PC-9 (cell line): ENCODE results near the gene PRC1. TPM values are rescaled to one million over a fixed set of nuclear protein-coding genes. Genes with fewer than 3 reads are reported as not detected.

Source experiments
- BruUV-seq: library from RNA; stranded (reverse); fragments of 400-500 nt; replicated peaks from 2 replicates; lab custom pipeline; 2021; lab: Mats Ljungman, UMichigan
- CTCF ChIA-PET: fragments of 300-600 bp; sonication (Branson Sonifier 250); formaldehyde crosslinking; loops from one replicate; lab custom pipeline; 2022; ENCODE audit warnings: antibody characterized with exemption; lab: Charles Lee
- POLR2A ChIA-PET: fragments of 300-600 bp; sonication (Branson Sonifier 250); formaldehyde crosslinking; loops from one replicate; lab custom pipeline; 2022; ENCODE audit warnings: antibody characterized with exemption; ENCODE audit not compliant: unreplicated experiment; lab: Charles Lee
- DNase-seq, 2 experiments: peaks; one replicate each; pipeline versions ENCODE4 v3.0.0 to v3.0.0-alpha.2; 2015 to 2022; ENCODE audit warnings: mixed read lengths in 1 of 2
- H2AFZ ChIP-seq: fragments of 200-600 bp; sonication (generic); 2 replicates; pipeline ENCODE4 v1.8.1; 2017; ENCODE audit warnings: antibody characterized with exemption
- H3F3A ChIP-seq: fragments of 200-600 bp; sonication (generic); 2 replicates; pipeline ENCODE4 v1.8.1; 2017; ENCODE audit warnings: antibody characterized with exemption, mild to moderate bottlenecking, low read depth; ENCODE audit not compliant: insufficient read depth
- H3K27ac ChIP-seq: fragments of 200-600 bp; sonication (generic); 2 replicates; pipeline ENCODE4 v1.6.1; 2016; ENCODE audit warnings: mixed run types
- H3K27me3 ChIP-seq: fragments of 200-600 bp; sonication (generic); 2 replicates; pipeline ENCODE4 v1.6.1; 2016; ENCODE audit warnings: low read depth, mixed run types; ENCODE audit not compliant: insufficient read depth
- H3K36me3 ChIP-seq: fragments of 200-600 bp; sonication (generic); 2 replicates; pipeline ENCODE4 v1.6.1; 2016; ENCODE audit warnings: low read depth, mixed run types
- H3K4me1 ChIP-seq: fragments of 200-600 bp; sonication (generic); replicated peaks from 2 replicates; pipeline ENCODE4 v1.6.1; 2016; ENCODE audit warnings: mixed run types; ENCODE audit not compliant: insufficient read depth
- H3K4me2 ChIP-seq: fragments of 200-600 bp; sonication (generic); 2 replicates; pipeline ENCODE4 v1.6.1; 2017; ENCODE audit warnings: mixed run types
- H3K4me3 ChIP-seq: fragments of 200-600 bp; sonication (generic); 2 replicates; pipeline ENCODE4 v1.6.1; 2016; ENCODE audit warnings: mixed run types
- H3K79me2 ChIP-seq: fragments of 200-600 bp; sonication (generic); 2 replicates; pipeline ENCODE4 v1.6.1; 2017; ENCODE audit warnings: low read depth, mixed run types
- H3K9me2 ChIP-seq: fragments of 200-600 bp; sonication (generic); 2 replicates; pipeline ENCODE4 v1.8.1; 2017; ENCODE audit warnings: mild to moderate bottlenecking; ENCODE audit not compliant: insufficient read depth
- H3K9me3 ChIP-seq: fragments of 200-600 bp; sonication (generic); 2 replicates; pipeline ENCODE4 v1.8.1; 2016; ENCODE audit warnings: low read depth; ENCODE audit not compliant: insufficient read depth
- H4K20me1 ChIP-seq: fragments of 200-600 bp; sonication (generic); 2 replicates; pipeline ENCODE4 v1.8.1; 2017; ENCODE audit not compliant: insufficient read depth
- EZH2 ChIP-seq: fragments of 200-600 bp; sonication (generic); IDR thresholded peaks from 2 replicates; pipeline ENCODE4 v1.8.0; 2017; ENCODE audit warnings: antibody characterized with exemption, low read depth
- intact Hi-C: fragments of 100-400 bp; cut with micrococcal nuclease; formaldehyde crosslinking; loops from one replicate; pipeline ENCODE4 v1.10.0; 2022; ENCODE audit not compliant: unreplicated experiment
- total RNA-seq: library from RNA; stranded (reverse); gene quantifications from 2 replicates; pipeline ENCODE4 v1.2.3, GENCODE V29; 2021
- TF ChIP-seq, protein P1 (sequence below): fragments of 200-600 bp; sonication (generic); conservative IDR thresholded peaks from 2 replicates; pipeline ENCODE4 v1.6.1; 2017; ENCODE audit warnings: mixed run types, antibody characterized with exemption, mild to moderate bottlenecking, moderate library complexity

Gene PRC1
- total RNA-seq, 1 experiment from 2014 or later, result 145 TPM

DNA sequence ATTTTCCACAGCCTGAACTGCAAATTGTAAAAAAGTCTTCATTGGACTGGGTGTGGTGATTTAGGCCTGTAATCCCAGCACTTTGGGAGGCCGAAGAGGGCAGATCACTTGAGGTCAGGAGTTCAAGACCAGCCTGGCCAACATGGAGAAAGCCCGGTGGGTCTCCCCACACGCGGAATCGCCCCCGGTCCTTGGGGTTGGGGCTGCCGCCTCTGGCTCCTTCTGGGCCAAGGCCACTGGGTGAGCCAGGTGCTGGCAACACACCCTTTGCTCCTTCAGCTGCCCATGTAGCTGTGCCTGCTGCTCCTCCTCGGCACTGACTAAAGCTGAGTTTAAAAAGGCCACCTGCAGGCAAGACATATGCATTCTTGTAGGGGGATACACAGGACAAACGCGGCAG, 37.5 kb upstream of the PRC1 start:
- BruUV-seq, result no TSS peak
- H4K20me1 ChIP-seq, result no peaks in the 10 kb centered on the region
- ChIA-PET POLR2A (interaction anchor here (0.6 kb wide), 1 partner anchor 461 kb away, joined by 15 read pairs; no protein-coding TSS in a partner anchor), CTCF (no interaction called here)
- no peak overlapping the region for H2AFZ ChIP-seq
- H3K36me3 ChIP-seq, result no peaks in the 10 kb centered on the region
- intact Hi-C loops, result loop anchor here (5.0 kb wide), 2 partner anchors 74 to 129 kb away; partner anchors contain the start of gene MAN2A2
- H3K79me2 ChIP-seq, result no peaks in the 10 kb centered on the region
- peaks cover 17% of the 10 kb centered on the region; the same call in 1 of the 2 replicates for H3K27me3 ChIP-seq
- H3F3A ChIP-seq, result no peaks in the 10 kb centered on the region
- no peak overlapping the region for H3K27ac ChIP-seq
- no peak overlapping the region for H3K4me3 ChIP-seq
- TF ChIP-seq, protein P1, sequence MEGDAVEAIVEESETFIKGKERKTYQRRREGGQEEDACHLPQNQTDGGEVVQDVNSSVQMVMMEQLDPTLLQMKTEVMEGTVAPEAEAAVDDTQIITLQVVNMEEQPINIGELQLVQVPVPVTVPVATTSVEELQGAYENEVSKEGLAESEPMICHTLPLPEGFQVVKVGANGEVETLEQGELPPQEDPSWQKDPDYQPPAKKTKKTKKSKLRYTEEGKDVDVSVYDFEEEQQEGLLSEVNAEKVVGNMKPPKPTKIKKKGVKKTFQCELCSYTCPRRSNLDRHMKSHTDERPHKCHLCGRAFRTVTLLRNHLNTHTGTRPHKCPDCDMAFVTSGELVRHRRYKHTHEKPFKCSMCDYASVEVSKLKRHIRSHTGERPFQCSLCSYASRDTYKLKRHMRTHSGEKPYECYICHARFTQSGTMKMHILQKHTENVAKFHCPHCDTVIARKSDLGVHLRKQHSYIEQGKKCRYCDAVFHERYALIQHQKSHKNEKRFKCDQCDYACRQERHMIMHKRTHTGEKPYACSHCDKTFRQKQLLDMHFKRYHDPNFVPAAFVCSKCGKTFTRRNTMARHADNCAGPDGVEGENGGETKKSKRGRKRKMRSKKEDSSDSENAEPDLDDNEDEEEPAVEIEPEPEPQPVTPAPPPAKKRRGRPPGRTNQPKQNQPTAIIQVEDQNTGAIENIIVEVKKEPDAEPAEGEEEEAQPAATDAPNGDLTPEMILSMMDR, result no peak
- no peak for TF ChIP-seq EZH2
- no peaks in the 10 kb centered on the region for H3K9me3 ChIP-seq
- no peak overlapping the region for H3K4me2 ChIP-seq
- no peaks in the 10 kb centered on the region for H3K9me2 ChIP-seq
- DNase-seq, result no peak
- H3K4me1 ChIP-seq, result no peaks in the 10 kb centered on the region

DNA sequence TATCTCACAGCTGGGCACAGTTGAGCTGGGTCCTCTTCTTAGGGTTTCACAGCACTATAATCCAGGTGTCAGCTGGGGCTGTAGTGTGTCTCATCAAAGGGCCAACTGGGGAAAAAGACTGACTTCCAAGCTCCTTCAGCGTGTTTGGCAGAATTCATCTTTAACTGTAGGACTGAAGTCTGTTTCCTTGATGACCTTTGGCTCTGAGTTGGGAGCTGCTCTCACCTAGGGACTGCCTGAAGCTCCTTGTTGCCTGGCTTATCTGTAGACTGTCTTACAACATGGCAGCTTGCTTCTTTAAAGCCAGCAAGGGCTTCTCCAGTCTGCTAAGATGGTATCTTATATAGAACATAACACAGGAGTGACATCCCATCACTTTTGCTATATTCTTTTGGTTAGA, 33.3 kb upstream of the PRC1 start:
- H3K4me1 ChIP-seq, result peaks cover 6% of the 10 kb centered on the region; the same call in 1 of the 2 replicates
- no peak overlapping the region for H3K4me2 ChIP-seq
- no peaks in the 10 kb centered on the region for H3F3A ChIP-seq
- no peaks in the 10 kb centered on the region for H3K36me3 ChIP-seq
- H3K4me3 ChIP-seq, result no peak overlapping the region
- H3K27me3 ChIP-seq, result no peaks in the 10 kb centered on the region
- no peaks in the 10 kb centered on the region for H3K9me2 ChIP-seq
- ChIA-PET CTCF (no interaction called here), POLR2A (interaction anchor here (0.5 kb wide), 1 partner anchor 16 kb away, joined by 4 read pairs; no protein-coding TSS in a partner anchor)
- no peak for TF ChIP-seq EZH2
- TF ChIP-seq, protein P1, result no peak
- H3K9me3 ChIP-seq, result no peaks in the 10 kb centered on the region
- BruUV-seq, result no TSS peak
- H3K27ac ChIP-seq, result no peak overlapping the region
- H4K20me1 ChIP-seq, result no peaks in the 10 kb centered on the region
- intact Hi-C loops, result no loop called here
- no peak overlapping the region for H2AFZ ChIP-seq
- DNase-seq, result no peak
- no peaks in the 10 kb centered on the region for H3K79me2 ChIP-seq

DNA sequence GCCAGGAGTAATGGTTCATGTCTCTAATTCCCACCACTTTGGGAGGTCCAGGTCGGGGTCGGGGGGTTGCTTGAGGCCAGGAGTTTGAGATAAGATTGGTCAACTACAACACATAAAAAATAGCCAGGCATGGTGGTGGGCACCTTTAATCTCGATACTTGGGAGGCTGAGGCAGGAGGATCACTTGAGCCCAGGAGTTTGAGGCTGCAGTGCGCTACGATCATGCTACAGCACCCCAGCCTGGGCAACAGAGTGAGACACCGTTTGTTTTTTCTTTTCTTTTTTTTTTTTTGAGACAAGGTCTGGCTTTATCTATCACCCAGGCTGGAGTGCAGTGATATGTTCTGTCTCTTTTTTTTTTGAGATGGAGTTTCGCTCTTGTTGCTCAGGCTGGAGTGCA, 29.4 kb upstream of the PRC1 start:
- Histone ChIP-seq H3K4me1 (peaks cover 21% of the 10 kb centered on the region), H3K9me2 (no peaks in the 10 kb centered on the region), H3K79me2 (peaks cover 30% of the 10 kb centered on the region), H3K27me3 (no peaks in the 10 kb centered on the region), H3K9me3 (no peaks in the 10 kb centered on the region), H3K4me3 (no peak overlapping the region), H4K20me1 (no peaks in the 10 kb centered on the region), H3F3A (no peaks in the 10 kb centered on the region), H2AFZ (no peak overlapping the region), H3K4me2 (no peak overlapping the region), H3K27ac (no peak overlapping the region), H3K36me3 (no peaks in the 10 kb centered on the region)
- BruUV-seq, result no TSS peak
- DNase-seq, result no peak
- intact Hi-C loops, result no loop called here
- CTCF ChIA-PET, result no interaction called here
- POLR2A ChIA-PET, result no interaction called here
- TF ChIP-seq, protein P1, result no peak
- TF ChIP-seq EZH2, result no peak
